Activated CD4-positive, alpha-beta T cell treated with anti-CD3 and anti-CD28 coated beads, Interleukin-2, Interleukin-4, amounts not matched to agents 100 ng/mL and 50 ng/mL, durations not matched to agents 16 hours and 8 hours (primary cell): ENCODE data around the gene NKAIN1.
"Not testable (repeated sequence)": the region's sequence is repeated elsewhere in the genome, so short reads cannot be mapped to it uniquely, and the experiment has no call there.

Experiments
- DNase-seq: peaks from one replicate; pipeline ENCODE4 v3.0.0-alpha.2; 2020; ENCODE audit warnings: low spot score

Gene NKAIN1

GRCh38 chr1:31152181-31152795 lies 87.4 kb downstream of the NKAIN1 start:
- DNase-seq, result no peak

- DNase-seq, result no peak
Observed at GRCh38 chr1:31151402-31151801, 88.3 kb downstream of the NKAIN1 start.

- no peak for DNase-seq
Observed at GRCh38 chr1:31148409-31148808, 91.3 kb downstream of the NKAIN1 start.

- no peak for DNase-seq
Observed at GRCh38 chr1:31145648-31146047, 94.0 kb downstream of the NKAIN1 start.

- no peak for DNase-seq
Observed at GRCh38 chr1:31144442-31144841, 95.2 kb downstream of the NKAIN1 start.

GRCh38 chr1:31143455-31143854 lies 96.2 kb downstream of the NKAIN1 start:
- no peak for DNase-seq

- no peak for DNase-seq
Observed at GRCh38 chr1:31142406-31142805, 97.3 kb downstream of the NKAIN1 start.

GRCh38 chr1:31140299-31140698 lies 99.4 kb downstream of the NKAIN1 start:
- no peak for DNase-seq

GRCh38 chr1:31138797-31139521 lies 100.7 kb downstream of the NKAIN1 start:
- not testable (repeated sequence) for DNase-seq

GRCh38 chr1:31137873-31138272 lies 101.8 kb downstream of the NKAIN1 start:
- DNase-seq, result not testable (repeated sequence)

GRCh38 chr1:31135973-31136600 lies 103.6 kb downstream of the NKAIN1 start:
- no peak for DNase-seq

- no peak for DNase-seq
Observed at GRCh38 chr1:31133368-31133767, 106.3 kb downstream of the NKAIN1 start.
